Measurements from ENCODE around the gene CDCA7.

DNA sequence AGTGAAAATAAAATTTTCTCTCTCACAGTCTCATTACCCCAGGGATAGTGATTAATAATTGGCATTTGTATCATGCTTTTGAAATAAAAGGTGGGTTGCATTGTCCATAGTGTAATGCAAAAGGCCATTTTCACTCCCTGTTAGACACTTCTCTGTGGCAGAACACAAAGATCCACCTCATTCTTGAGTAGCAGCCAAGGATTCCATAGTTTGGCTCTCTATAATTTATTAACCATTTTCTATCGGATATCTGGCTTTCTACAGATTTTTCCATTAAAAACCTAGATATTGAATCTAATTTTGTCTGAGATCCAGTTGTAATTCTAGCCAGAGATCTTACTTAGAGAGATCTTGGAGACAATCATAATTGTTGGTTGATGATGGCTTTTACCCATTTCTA lies 39.0 kb downstream of the CDCA7 start:
- TF ChIP-seq, protein P1, sequence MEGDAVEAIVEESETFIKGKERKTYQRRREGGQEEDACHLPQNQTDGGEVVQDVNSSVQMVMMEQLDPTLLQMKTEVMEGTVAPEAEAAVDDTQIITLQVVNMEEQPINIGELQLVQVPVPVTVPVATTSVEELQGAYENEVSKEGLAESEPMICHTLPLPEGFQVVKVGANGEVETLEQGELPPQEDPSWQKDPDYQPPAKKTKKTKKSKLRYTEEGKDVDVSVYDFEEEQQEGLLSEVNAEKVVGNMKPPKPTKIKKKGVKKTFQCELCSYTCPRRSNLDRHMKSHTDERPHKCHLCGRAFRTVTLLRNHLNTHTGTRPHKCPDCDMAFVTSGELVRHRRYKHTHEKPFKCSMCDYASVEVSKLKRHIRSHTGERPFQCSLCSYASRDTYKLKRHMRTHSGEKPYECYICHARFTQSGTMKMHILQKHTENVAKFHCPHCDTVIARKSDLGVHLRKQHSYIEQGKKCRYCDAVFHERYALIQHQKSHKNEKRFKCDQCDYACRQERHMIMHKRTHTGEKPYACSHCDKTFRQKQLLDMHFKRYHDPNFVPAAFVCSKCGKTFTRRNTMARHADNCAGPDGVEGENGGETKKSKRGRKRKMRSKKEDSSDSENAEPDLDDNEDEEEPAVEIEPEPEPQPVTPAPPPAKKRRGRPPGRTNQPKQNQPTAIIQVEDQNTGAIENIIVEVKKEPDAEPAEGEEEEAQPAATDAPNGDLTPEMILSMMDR (IDR thresholded peaks at IDR 0.05; ENCODE audit: insufficient read depth, low read length): no peak
- TF ChIP-seq POLR2AphosphoS5 (IDR thresholded peaks at IDR 0.05; ENCODE audit: low read depth): no peak
- TF ChIP-seq, protein P2, sequence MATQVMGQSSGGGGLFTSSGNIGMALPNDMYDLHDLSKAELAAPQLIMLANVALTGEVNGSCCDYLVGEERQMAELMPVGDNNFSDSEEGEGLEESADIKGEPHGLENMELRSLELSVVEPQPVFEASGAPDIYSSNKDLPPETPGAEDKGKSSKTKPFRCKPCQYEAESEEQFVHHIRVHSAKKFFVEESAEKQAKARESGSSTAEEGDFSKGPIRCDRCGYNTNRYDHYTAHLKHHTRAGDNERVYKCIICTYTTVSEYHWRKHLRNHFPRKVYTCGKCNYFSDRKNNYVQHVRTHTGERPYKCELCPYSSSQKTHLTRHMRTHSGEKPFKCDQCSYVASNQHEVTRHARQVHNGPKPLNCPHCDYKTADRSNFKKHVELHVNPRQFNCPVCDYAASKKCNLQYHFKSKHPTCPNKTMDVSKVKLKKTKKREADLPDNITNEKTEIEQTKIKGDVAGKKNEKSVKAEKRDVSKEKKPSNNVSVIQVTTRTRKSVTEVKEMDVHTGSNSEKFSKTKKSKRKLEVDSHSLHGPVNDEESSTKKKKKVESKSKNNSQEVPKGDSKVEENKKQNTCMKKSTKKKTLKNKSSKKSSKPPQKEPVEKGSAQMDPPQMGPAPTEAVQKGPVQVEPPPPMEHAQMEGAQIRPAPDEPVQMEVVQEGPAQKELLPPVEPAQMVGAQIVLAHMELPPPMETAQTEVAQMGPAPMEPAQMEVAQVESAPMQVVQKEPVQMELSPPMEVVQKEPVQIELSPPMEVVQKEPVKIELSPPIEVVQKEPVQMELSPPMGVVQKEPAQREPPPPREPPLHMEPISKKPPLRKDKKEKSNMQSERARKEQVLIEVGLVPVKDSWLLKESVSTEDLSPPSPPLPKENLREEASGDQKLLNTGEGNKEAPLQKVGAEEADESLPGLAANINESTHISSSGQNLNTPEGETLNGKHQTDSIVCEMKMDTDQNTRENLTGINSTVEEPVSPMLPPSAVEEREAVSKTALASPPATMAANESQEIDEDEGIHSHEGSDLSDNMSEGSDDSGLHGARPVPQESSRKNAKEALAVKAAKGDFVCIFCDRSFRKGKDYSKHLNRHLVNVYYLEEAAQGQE (IDR thresholded peaks at IDR 0.05; ENCODE audit: insufficient replicate concordance, low read depth): no peak
- TF ChIP-seq GABPA (IDR thresholded peaks at IDR 0.05; ENCODE audit: low read depth): no peak
- TF ChIP-seq SPI1 (IDR thresholded peaks at IDR 0.05; ENCODE audit: borderline replicate concordance, low read depth): no peak

All from HL-60 (cell line).